Parathyroid adenoma (tissue), 2 donors: Measurements from ENCODE around the gene FBLN2.

Source experiments
- H2AFZ ChIP-seq: fragments of 300-600 bp; sonication (generic); one replicate; pipeline ENCODE4 v1.7.0; 2017; ENCODE audit warnings: antibody characterized with exemption, mild to moderate bottlenecking
- H3K27ac ChIP-seq: fragments of 300-600 bp; sonication (generic); one replicate; pipeline ENCODE4 v1.7.0; 2017
- H3K27me3 ChIP-seq: fragments of 300-600 bp; sonication (generic); one replicate; pipeline ENCODE4 v1.7.0; 2017; ENCODE audit warnings: low read length; ENCODE audit not compliant: control insufficient read depth, insufficient read depth
- H3K36me3 ChIP-seq: fragments of 300-600 bp; sonication (generic); one replicate; pipeline ENCODE4 v1.7.0; 2017; ENCODE audit warnings: low read length; ENCODE audit not compliant: control insufficient read depth, insufficient read depth
- H3K4me1 ChIP-seq: fragments of 300-600 bp; sonication (generic); one replicate; pipeline ENCODE4 v1.7.0; 2017; ENCODE audit warnings: control low read depth
- H3K4me2 ChIP-seq: fragments of 300-600 bp; sonication (generic); one replicate; pipeline ENCODE4 v1.7.0; 2017; ENCODE audit warnings: low read length
- H3K4me3 ChIP-seq: fragments of 300-600 bp; sonication (generic); one replicate; pipeline ENCODE4 v1.7.0; 2017; ENCODE audit warnings: low read depth, low read length
- H3K79me2 ChIP-seq: fragments of 300-600 bp; sonication (generic); one replicate; pipeline ENCODE4 v1.7.0; 2017; ENCODE audit warnings: control low read depth
- H3K9ac ChIP-seq: fragments of 300-600 bp; sonication (generic); one replicate; pipeline ENCODE4 v1.7.0; 2017; ENCODE audit warnings: mild to moderate bottlenecking
- H3K9me3 ChIP-seq: fragments of 300-600 bp; sonication (generic); one replicate; pipeline ENCODE4 v1.7.0; 2017; ENCODE audit warnings: low read length; ENCODE audit not compliant: control insufficient read depth
- TF ChIP-seq, protein P1 (sequence below): fragments of 300-600 bp; sonication (generic); IDR thresholded peaks from one replicate; pipeline ENCODE4 v1.7.0; 2017; ENCODE audit warnings: antibody characterized with exemption, mild to moderate bottlenecking
- donor health status: primary hyperparathyroidism.

Gene FBLN2

DNA sequence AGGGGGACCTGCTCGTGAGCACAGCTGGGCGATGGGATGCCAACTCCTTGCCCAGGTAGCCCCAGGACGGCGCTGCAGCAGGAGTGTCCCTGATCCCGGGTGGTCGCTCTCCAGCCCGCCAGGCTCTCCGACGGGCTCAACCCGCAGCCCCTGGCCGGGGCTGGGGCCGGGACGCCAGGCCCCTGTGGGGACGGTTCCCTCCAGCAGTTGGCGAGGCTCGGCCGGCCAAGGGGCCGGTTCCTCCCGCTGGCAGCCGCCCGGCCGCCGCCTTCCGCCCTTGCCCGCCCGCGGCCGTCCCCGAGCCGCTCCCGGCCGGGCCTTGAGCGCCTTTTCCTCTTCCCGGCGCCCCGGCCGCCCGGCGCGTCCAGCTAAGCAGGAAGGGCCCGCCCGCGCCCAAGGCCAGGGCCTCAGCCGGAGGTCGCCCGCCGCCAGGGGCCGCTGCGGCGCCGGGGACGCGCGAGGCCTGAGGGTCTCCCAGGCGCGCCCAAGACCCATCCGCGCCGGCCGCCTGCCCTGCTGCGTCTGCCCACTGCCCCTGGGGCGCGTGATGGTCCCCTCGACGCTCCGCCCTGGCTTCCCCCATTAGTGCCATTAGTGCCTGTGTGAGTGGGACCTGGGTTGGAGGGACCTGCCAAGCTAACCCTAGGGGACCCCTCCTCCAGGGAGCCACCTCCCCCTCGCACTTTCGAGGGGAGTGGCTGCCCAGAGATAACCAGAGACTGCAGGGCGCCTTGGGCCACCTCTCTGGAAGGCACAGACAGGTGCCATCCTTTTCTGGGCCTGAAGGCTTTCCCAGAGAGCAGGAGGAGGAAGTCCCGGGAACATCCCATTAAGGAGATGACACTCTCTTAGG is 106.4 kb downstream of the FBLN2 start:
- H2AFZ ChIP-seq = no peak overlapping the region
- no peak overlapping the region for H3K9ac ChIP-seq

GRCh38 chr3:13656584-13657301 is 107.8 kb downstream of the FBLN2 start:
- Histone ChIP-seq H3K36me3 (no peaks in the 10 kb centered on the region), H2AFZ (no peak overlapping the region), H3K27me3 (no peaks in the 10 kb centered on the region), H3K9ac (no peak overlapping the region), H3K4me1 (no peaks in the 10 kb centered on the region), H3K4me3 (no peak overlapping the region), H3K27ac (no peak overlapping the region), H3K9me3 (no peaks in the 10 kb centered on the region), H3K79me2 (no peaks in the 10 kb centered on the region), H3K4me2 (no peak overlapping the region)
- TF ChIP-seq, protein P1, sequence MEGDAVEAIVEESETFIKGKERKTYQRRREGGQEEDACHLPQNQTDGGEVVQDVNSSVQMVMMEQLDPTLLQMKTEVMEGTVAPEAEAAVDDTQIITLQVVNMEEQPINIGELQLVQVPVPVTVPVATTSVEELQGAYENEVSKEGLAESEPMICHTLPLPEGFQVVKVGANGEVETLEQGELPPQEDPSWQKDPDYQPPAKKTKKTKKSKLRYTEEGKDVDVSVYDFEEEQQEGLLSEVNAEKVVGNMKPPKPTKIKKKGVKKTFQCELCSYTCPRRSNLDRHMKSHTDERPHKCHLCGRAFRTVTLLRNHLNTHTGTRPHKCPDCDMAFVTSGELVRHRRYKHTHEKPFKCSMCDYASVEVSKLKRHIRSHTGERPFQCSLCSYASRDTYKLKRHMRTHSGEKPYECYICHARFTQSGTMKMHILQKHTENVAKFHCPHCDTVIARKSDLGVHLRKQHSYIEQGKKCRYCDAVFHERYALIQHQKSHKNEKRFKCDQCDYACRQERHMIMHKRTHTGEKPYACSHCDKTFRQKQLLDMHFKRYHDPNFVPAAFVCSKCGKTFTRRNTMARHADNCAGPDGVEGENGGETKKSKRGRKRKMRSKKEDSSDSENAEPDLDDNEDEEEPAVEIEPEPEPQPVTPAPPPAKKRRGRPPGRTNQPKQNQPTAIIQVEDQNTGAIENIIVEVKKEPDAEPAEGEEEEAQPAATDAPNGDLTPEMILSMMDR = no peak

More for the DNA sequence above, 106.4 kb downstream of the FBLN2 start:
- H3K9me3 ChIP-seq = no peaks in the 10 kb centered on the region
- TF ChIP-seq, protein P1 = peak; percentile 8
- H3K4me1 ChIP-seq = peaks cover 3% of the 10 kb centered on the region
- H3K36me3 ChIP-seq = no peaks in the 10 kb centered on the region
- no peaks in the 10 kb centered on the region for H3K27me3 ChIP-seq
- no peak overlapping the region for H3K27ac ChIP-seq
- H3K79me2 ChIP-seq = no peaks in the 10 kb centered on the region
- H3K4me2 ChIP-seq = no peak overlapping the region
- no peak overlapping the region for H3K4me3 ChIP-seq

DNA sequence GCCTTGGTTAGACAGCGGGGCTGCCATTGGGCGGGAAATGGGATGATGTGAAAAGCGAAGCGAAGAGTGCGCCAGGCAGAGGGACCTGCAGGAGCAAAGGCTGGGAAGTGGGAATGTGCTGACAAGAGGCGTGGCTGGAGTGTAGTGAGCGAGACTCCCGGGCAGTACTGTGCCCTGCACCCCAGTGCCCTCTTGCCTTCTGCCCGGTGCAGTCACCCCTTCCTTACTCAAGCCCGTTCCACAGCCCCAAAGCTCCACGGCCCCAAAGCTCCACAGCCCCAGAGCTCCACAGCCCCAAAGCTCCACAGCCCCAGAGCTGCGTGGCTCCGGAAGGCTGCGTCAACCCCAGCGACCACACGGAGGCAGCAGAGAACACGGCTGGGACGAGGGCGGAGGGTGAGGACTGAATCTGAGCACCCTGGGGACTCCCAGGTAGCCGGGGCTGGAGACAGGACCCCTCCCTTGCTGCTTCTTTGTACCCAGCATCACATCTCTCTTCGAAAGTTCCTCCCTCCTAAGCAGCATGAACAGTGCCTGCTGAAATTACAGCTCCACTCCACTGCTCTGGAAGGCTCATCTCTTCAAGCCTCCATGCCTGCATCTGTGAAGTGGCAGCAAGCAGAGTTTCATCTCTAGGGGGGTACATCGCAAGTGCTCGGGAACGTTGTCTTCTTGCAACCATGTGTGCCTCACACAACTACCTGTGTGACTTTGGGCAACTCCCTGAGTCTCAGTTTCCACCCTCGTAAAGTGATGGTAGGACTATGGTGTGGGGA is 108.9 kb downstream of the FBLN2 start:
- no peaks in the 10 kb centered on the region for H3K27me3 ChIP-seq
- no peak overlapping the region for H3K4me2 ChIP-seq

DNA sequence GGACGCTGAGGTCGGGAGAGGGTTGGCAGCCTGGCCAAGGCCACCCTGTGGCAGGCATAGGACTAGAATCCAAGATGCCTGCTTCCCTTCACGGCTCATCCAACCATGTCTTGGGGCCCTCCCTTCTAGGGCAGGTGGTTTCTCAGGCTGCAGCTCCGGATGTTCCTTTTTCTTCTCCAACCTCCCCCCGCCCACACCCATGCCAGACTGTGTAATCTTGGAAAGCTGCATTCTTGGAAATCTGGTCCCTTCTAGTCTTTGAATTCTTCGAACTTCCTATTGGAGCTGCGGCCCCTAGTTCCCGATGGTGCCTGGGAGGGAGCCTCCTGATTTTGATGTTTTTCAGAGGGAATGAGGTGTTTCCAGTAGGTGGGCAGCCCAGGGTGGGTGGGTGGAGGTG is 109.8 kb downstream of the FBLN2 start:
- H3K79me2 ChIP-seq = no peaks in the 10 kb centered on the region
- TF ChIP-seq, protein P1 = no peak
- H2AFZ ChIP-seq = no peak overlapping the region
- no peak overlapping the region for H3K27ac ChIP-seq
- H3K9ac ChIP-seq = no peak overlapping the region
- H3K4me1 ChIP-seq = no peaks in the 10 kb centered on the region
- no peaks in the 10 kb centered on the region for H3K9me3 ChIP-seq
- no peak overlapping the region for H3K4me3 ChIP-seq
- no peak overlapping the region for H3K4me2 ChIP-seq
- H3K27me3 ChIP-seq = no peaks in the 10 kb centered on the region
- no peaks in the 10 kb centered on the region for H3K36me3 ChIP-seq

More for the DNA sequence above, 108.9 kb downstream of the FBLN2 start:
- no peaks in the 10 kb centered on the region for H3K79me2 ChIP-seq
- H2AFZ ChIP-seq = peak overlapping the region; percentile 52
- no peak overlapping the region for H3K27ac ChIP-seq
- TF ChIP-seq, protein P1 = peak; percentile 79
- H3K36me3 ChIP-seq = no peaks in the 10 kb centered on the region
- no peak overlapping the region for H3K4me3 ChIP-seq
- H3K9me3 ChIP-seq = no peaks in the 10 kb centered on the region
- no peak overlapping the region for H3K9ac ChIP-seq
- no peaks in the 10 kb centered on the region for H3K4me1 ChIP-seq
